ENCODE data around the gene RAMP3.
"Not testable (repeated sequence)": the region's sequence is repeated elsewhere in the genome, so short reads cannot be mapped to it uniquely, and the experiment has no call there.

The RAMP3 gene

GRCh38 chr7:45157653-45158401 is at the start of gene RAMP3:
Gene RAMP3, plus strand, starts transcription at chr7:45157791. Its CDS starts 38 bp downstream, at chr7:45157829.
- DNase-seq (ENCODE audit: low read depth), result no peak

GRCh38 chr7:45108863-45109262 is 48.7 kb upstream of the RAMP3 start:
- DNase-seq (ENCODE audit: low read depth), result no peak

GRCh38 chr7:45111298-45112223 is 46.0 kb upstream of the RAMP3 start, which contains the start of gene TBRG4:
Gene TBRG4, minus strand, starts transcription at chr7:45111697. Its CDS starts 2,460 bp downstream, at chr7:45109237.
- DNase-seq (ENCODE audit: low read depth), result peak; percentile 86

- DNase-seq (ENCODE audit: low read depth), result no peak
Measured at GRCh38 chr7:45112648-45113047, 44.9 kb upstream of the RAMP3 start.

GRCh38 chr7:45114257-45114656 is 43.3 kb upstream of the RAMP3 start:
- not testable (repeated sequence) for DNase-seq (ENCODE audit: low read depth)

GRCh38 chr7:45114926-45115325 is 42.7 kb upstream of the RAMP3 start:
- no peak for DNase-seq (ENCODE audit: low read depth)

- no peak for DNase-seq (ENCODE audit: low read depth)
Measured at GRCh38 chr7:45116048-45116447, 41.5 kb upstream of the RAMP3 start.

- DNase-seq (ENCODE audit: low read depth), result no peak
Measured at GRCh38 chr7:45117582-45117981, 40.0 kb upstream of the RAMP3 start.

GRCh38 chr7:45118292-45118691 is 39.3 kb upstream of the RAMP3 start:
- DNase-seq (ENCODE audit: low read depth), result no peak

- DNase-seq (ENCODE audit: low read depth), result no peak
Measured at GRCh38 chr7:45118889-45119331, 38.7 kb upstream of the RAMP3 start.

GRCh38 chr7:45119550-45119949 is 38.0 kb upstream of the RAMP3 start:
- no peak for DNase-seq (ENCODE audit: low read depth)

- no peak for DNase-seq (ENCODE audit: low read depth)
Measured at GRCh38 chr7:45122975-45123860, 34.4 kb upstream of the RAMP3 start.

GRCh38 chr7:45123913-45124710 is 33.5 kb upstream of the RAMP3 start:
- no peak for DNase-seq (ENCODE audit: low read depth)

GRCh38 chr7:45125193-45125904 is 32.2 kb upstream of the RAMP3 start:
- no peak for DNase-seq (ENCODE audit: low read depth)

GRCh38 chr7:45126201-45126600 is 31.4 kb upstream of the RAMP3 start:
- no peak for DNase-seq (ENCODE audit: low read depth)

- no peak for DNase-seq (ENCODE audit: low read depth)
Measured at GRCh38 chr7:45126920-45127319, 30.7 kb upstream of the RAMP3 start.

GRCh38 chr7:45129181-45129800 is 28.3 kb upstream of the RAMP3 start:
- DNase-seq (ENCODE audit: low read depth), result no peak

- DNase-seq (ENCODE audit: low read depth), result no peak
Measured at GRCh38 chr7:45129906-45130305, 27.7 kb upstream of the RAMP3 start.

GRCh38 chr7:45130910-45131309 is 26.7 kb upstream of the RAMP3 start:
- DNase-seq (ENCODE audit: low read depth), result no peak

GRCh38 chr7:45131891-45132290 is 25.7 kb upstream of the RAMP3 start:
- DNase-seq (ENCODE audit: low read depth), result no peak

Data from GM04504 (cell line).